Breast epithelium (tissue), 4 donors: ENCODE results near the gene PPFIA3. TPM values are rescaled to one million over a fixed set of nuclear protein-coding genes. Genes with fewer than 3 reads are reported as not detected.

Source experiments
- DNase-seq, 2 donors: peaks; one replicate each; pipeline ENCODE4 v3.0.0-alpha.2; 2019; ENCODE audit warnings: low spot score in 2 of 2
- H3K27ac ChIP-seq, 2 donors: fragments of 200-600 bp; sonication (generic) in 1 of 2; one replicate each; pipeline ENCODE4 v1.5.1; 2016 to 2019; ENCODE audit warnings: mild to moderate bottlenecking in 1 of 2
- H3K27me3 ChIP-seq, 2 donors: fragments of 200-600 bp; sonication (generic) in 1 of 2; one replicate each; pipeline versions ENCODE4 v1.5.1 to v1.6.0; 2017 to 2019; ENCODE audit warnings: control low read depth in 1 of 2, mild to moderate bottlenecking in 1 of 2
- H3K36me3 ChIP-seq: fragments of 200-600 bp; one replicate; pipeline ENCODE4 v1.5.1; 2019
- H3K4me1 ChIP-seq, 2 donors: fragments of 200-600 bp; sonication (generic); one replicate each; pipeline ENCODE4 v1.5.1; 2016 to 2019; ENCODE audit warnings: control low read depth in 1 of 2
- H3K4me3 ChIP-seq, 3 donors: fragments of 200-600 bp; sonication (generic); 1 replicate in 2 of 3; 2 replicates in 1 of 3; pipeline ENCODE4 v1.5.1; 2016 to 2019; ENCODE audit warnings: mild to moderate bottlenecking in 3 of 3, moderate library complexity in 2 of 3
- H3K9me3 ChIP-seq, 2 donors: fragments of 200-600 bp; sonication (generic) in 1 of 2; one replicate each; pipeline ENCODE4 v1.5.1; 2016 to 2019; ENCODE audit warnings: control low read depth in 1 of 2
- POLR2A ChIP-seq: fragments of 450-650 bp; IDR thresholded peaks from one replicate; pipeline ENCODE4 v1.6.1; 2016; ENCODE audit warnings: antibody characterized with exemption, mild to moderate bottlenecking, moderate library complexity
- POLR2AphosphoS5 ChIP-seq, 3 donors: sonication (generic); formaldehyde crosslinking; IDR thresholded peaks; one replicate each; pipeline ENCODE4 v1.6.1; 2017; ENCODE audit warnings: antibody characterized with exemption in 3 of 3
- intact Hi-C: fragments of 100-400 bp; cut with DNase I; formaldehyde crosslinking; loops from one replicate; pipeline ENCODE4 v1.15.1; 2023; ENCODE audit warnings: low total_unique reads
- total RNA-seq, 3 donors: library from RNA; depleted of rRNA; stranded (reverse); fragments of >200 nt; gene quantifications; one replicate each; pipeline ENCODE4 v1.1.0, GENCODE V29; 2016
- TF ChIP-seq, protein P1 (sequence below), 3 donors: fragments of 450-650 bp; IDR thresholded peaks; one replicate each; pipeline ENCODE4 v1.5.1; 2016 to 2017; ENCODE audit warnings: antibody characterized with exemption in 3 of 3, mild to moderate bottlenecking in 3 of 3, moderate library complexity in 3 of 3

Gene PPFIA3
- total RNA-seq, 3 donors from 2014 or later, result 3.4 to 6.2 (median 3.4) TPM

DNA sequence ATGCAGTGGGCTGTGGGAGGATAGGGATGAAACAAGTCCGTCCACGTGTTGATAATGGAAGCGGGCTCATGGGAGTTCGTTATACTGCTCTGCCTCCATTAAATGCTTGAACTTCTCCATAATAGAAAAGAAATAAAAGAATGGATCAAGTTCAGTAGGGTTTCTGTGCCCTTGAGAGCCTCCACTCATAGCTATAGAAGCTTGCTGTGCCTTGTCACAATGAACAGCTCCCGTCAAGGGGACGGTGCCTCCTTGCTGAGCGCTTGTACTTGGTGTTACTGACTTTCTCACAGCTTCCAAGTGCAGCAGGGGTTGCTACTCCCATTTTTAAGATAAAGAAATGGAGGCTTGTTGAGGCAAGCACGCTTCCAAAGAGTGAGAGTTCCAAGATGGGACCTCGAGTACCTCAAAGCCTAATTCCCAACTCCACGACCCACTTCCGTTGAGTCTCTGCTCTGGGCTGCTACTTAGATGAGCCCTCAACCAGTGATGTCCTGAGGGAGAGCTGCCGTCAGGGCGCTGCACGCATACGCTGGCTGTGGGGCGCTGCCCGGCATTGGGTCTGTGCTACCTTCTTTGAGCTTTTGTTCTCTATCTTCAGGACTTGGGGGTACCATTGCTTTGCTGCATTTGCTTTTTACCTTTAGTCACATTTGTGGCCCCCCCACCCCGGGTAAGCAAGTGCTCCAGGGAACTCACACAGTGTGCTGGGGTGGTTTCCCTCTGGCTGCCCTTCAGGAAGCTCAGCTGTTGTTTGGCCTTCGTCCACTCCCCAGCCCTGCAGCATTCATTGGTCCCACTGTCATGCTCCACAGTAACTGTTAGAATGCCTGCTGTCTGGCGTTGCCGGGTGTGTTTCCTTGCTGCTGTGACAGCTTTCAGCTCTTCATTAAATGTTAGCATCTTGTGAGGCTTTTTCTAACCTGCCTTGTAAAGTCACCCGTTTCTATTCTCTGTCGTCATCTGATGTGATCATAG, 24.6 kb upstream of the PPFIA3 start:
- no peaks in the 10 kb centered on the region for H3K36me3 ChIP-seq
- no peak overlapping the region for H3K27ac ChIP-seq
- no peak overlapping the region for H3K4me3 ChIP-seq
- intact Hi-C loops, result no loop called here
- no peaks in the 10 kb centered on the region for H3K9me3 ChIP-seq
- no peaks in the 10 kb centered on the region for H3K27me3 ChIP-seq
- peaks cover 0 to 4% of the 10 kb centered on the region in 2 donors for H3K4me1 ChIP-seq
- TF ChIP-seq, protein P1, sequence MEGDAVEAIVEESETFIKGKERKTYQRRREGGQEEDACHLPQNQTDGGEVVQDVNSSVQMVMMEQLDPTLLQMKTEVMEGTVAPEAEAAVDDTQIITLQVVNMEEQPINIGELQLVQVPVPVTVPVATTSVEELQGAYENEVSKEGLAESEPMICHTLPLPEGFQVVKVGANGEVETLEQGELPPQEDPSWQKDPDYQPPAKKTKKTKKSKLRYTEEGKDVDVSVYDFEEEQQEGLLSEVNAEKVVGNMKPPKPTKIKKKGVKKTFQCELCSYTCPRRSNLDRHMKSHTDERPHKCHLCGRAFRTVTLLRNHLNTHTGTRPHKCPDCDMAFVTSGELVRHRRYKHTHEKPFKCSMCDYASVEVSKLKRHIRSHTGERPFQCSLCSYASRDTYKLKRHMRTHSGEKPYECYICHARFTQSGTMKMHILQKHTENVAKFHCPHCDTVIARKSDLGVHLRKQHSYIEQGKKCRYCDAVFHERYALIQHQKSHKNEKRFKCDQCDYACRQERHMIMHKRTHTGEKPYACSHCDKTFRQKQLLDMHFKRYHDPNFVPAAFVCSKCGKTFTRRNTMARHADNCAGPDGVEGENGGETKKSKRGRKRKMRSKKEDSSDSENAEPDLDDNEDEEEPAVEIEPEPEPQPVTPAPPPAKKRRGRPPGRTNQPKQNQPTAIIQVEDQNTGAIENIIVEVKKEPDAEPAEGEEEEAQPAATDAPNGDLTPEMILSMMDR (IDR thresholded peaks at IDR 0.05), result no peak
- TF ChIP-seq POLR2AphosphoS5 (IDR thresholded peaks at IDR 0.05) (no peak), POLR2A (no peak)
- DNase-seq, result no peak

DNA sequence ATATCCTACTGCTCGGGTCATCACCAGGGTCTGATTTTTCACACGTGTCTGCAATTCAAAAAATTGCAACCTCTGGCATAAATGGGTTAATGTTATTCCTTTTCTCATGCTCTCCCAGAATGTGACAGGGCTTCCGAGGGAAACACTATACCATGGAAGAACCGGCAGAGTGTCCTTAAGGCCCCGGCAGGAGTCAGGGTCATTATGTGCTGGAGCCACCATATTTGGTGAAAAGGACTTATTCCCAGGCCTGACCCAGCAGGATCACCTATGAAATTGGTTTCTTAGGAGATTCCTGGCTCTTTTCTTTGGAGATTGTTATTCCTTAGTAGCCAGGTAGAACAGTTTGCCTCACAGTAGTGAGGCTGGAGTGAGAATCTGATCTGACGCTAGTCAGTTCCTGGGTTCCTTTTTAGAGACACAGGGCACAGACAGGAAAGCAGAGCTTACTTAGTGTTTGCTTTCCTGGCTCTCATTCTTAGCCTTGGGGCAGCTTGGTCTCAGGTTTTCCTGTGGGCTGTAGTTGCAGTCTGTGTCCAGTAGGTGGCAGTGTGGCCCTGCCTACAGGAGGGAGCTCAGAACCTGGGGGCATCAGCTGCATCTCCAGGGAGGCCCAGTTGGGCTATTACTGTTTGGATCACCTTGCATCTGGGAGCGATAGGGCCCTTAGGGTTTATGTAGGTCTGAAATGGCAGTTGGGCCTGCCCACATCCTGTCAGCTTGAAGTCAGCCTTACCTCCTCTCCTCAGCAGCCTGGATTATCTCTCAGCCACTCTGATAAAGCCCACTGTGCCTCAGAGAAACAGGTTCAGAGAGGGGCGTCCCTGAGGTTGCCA, 21.7 kb upstream of the PPFIA3 start:
- intact Hi-C loops, result no loop called here
- Histone ChIP-seq H3K4me1 (peaks cover 0 to 4% of the 10 kb centered on the region in 2 donors), H3K4me3 (no peak overlapping the region), H3K36me3 (no peaks in the 10 kb centered on the region), H3K9me3 (no peaks in the 10 kb centered on the region), H3K27me3 (no peaks in the 10 kb centered on the region), H3K27ac (peak overlapping the region; percentile 66 to 69)
- peak; percentile 78 to 87 for DNase-seq
- TF ChIP-seq POLR2AphosphoS5 (IDR thresholded peaks at IDR 0.05) (no peak), POLR2A (no peak)
- TF ChIP-seq, protein P1 (IDR thresholded peaks at IDR 0.05), result peak; percentile 98 to 99 (median 99)

DNA sequence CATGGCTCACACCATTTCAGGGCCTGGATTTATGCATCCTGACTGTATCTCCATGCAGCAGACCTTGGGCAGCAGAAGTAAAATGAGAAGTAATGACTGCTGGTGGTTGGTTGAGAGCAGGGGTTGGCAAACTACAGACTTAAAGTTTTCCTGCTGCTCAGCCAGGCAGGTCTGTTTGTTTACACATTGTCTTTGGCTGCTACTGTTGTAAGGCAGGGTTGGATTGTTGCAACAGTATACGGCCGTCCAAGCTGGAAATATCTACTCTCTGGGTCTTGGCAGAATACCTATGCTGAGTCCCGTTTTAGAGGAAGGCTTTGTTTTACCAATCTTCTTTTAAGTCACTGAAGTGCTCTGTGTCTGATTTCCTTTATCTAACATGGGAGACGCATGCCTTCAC, 20.5 kb upstream of the PPFIA3 start:
- no peaks in the 10 kb centered on the region for H3K9me3 ChIP-seq
- H3K27ac ChIP-seq, result peak overlapping the region; percentile 66 to 69
- no peaks in the 10 kb centered on the region for H3K27me3 ChIP-seq
- TF ChIP-seq, protein P1 (IDR thresholded peaks at IDR 0.05), result no peak
- TF ChIP-seq POLR2A (no peak), POLR2AphosphoS5 (IDR thresholded peaks at IDR 0.05) (no peak)
- no peak overlapping the region for H3K4me3 ChIP-seq
- peaks cover 0 to 4% of the 10 kb centered on the region in 2 donors for H3K4me1 ChIP-seq
- intact Hi-C loops, result no loop called here
- no peaks in the 10 kb centered on the region for H3K36me3 ChIP-seq
- DNase-seq, result no peak

DNA sequence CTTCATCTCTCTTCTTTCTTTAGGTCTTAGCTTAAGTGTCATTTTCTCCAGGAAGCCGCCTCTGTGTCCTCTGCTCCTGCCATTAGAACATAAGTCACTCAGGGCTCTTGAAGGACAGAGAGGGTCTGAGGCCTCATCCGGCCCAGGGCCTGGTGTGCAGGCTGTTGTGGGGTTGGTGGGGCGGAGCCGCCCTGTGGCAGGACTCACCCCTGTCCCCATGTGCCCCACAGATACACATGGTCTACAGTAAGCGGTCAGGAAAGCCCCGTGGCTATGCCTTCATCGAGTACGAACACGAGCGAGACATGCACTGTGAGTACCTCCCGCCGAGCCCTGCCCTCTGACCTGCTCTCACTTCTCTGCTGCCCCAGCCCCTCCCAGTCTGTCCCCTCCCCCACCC, 18.2 kb upstream of the PPFIA3 start:
- H3K27me3 ChIP-seq, result no peaks in the 10 kb centered on the region
- intact Hi-C loops, result no loop called here
- no peak for DNase-seq
- peaks cover 0 to 4% of the 10 kb centered on the region in 2 donors for H3K4me1 ChIP-seq
- no peak overlapping the region for H3K27ac ChIP-seq
- TF ChIP-seq, protein P1 (IDR thresholded peaks at IDR 0.05), result no peak
- no peak for TF ChIP-seq POLR2AphosphoS5 (IDR thresholded peaks at IDR 0.05)
- no peak for TF ChIP-seq POLR2A
- no peak overlapping the region for H3K4me3 ChIP-seq
- H3K36me3 ChIP-seq, result no peaks in the 10 kb centered on the region
- no peaks in the 10 kb centered on the region for H3K9me3 ChIP-seq
